Left lung (tissue), 10 donors: ENCODE measurements around the gene OR52H1. TPM values are rescaled to one million over a fixed set of nuclear protein-coding genes. Genes with fewer than 3 reads are reported as not detected.

Source experiments
- ATAC-seq: fragments of 200-7000 bp; cut with Tn5 transposase; one replicate; pipeline ENCODE4 v1.9.1; 2020; ENCODE audit warnings: moderate library complexity
- DNase-seq, 4 donors: peaks; one replicate each; pipeline ENCODE4 v3.0.0-alpha.2; 2013 to 2020
- H3K27ac ChIP-seq, 2 donors: fragments of 200-600 bp; sonication (generic) in 1 of 2; one replicate each; pipeline versions ENCODE4 v1.5.0 to v1.8.0; 2020 to 2021
- H3K27me3 ChIP-seq, 2 donors: fragments of 200-600 bp; sonication (generic) in 1 of 2; one replicate each; pipeline versions ENCODE4 v1.5.0 to v1.8.0; 2020 to 2021
- H3K36me3 ChIP-seq, 2 donors: fragments of 200-600 bp; sonication (generic) in 1 of 2; one replicate each; pipeline versions ENCODE4 v1.5.0 to v1.8.0; 2020 to 2021
- H3K4me1 ChIP-seq, 2 donors: fragments of 200-600 bp; one replicate each; pipeline ENCODE4 v1.8.0; 2021
- H3K4me3 ChIP-seq, 2 donors: fragments of 200-600 bp; sonication (generic) in 1 of 2; one replicate each; pipeline versions ENCODE4 v1.5.0 to v1.8.0; 2020 to 2021; ENCODE audit warnings: mild to moderate bottlenecking in 1 of 2
- H3K9me3 ChIP-seq, 2 donors: fragments of 200-600 bp; sonication (generic) in 1 of 2; one replicate each; pipeline versions ENCODE4 v1.5.0 to v1.8.0; 2020 to 2021
- intact Hi-C, 2 donors: fragments of 100-400 bp; cut with DNase I; formaldehyde crosslinking; loops; one replicate each; pipeline versions ENCODE4 v1.11.2 to v1.14.2; 2022
- polyA plus RNA-seq, 6 donors: library from polyadenylated mRNA; unstranded; fragments of 120-200 nt; gene quantifications; one replicate each; pipeline ENCODE4 v1.2.1, GENCODE V29; 2013; ENCODE audit not compliant: insufficient read length in 6 of 6
- total RNA-seq, 2 donors: library from RNA; stranded (reverse); fragmentation: NEBNext Ultra II Directional; extraction: Animal tissue kit (Norgen Biotek cat#: 25700); gene quantifications; one replicate each; pipeline ENCODE4 v1.2.1, GENCODE V29; 2021
- TF ChIP-seq, protein P1 (sequence below), 2 donors: fragments of 200-600 bp; sonication (generic) in 1 of 2; IDR thresholded peaks; one replicate each; pipeline versions ENCODE4 v1.5.0 to v1.8.0; 2021; ENCODE audit warnings: antibody characterized with exemption in 2 of 2
- donor health status: DM: no; HTN: yes; CAD: no.
- donor health status: DM: no; HTN: no; CAD: no.

Gene OR52H1
- total and polyA plus RNA-seq, 8 donors: 0.20 to 0.45 (median 0.26) TPM; not detected in 3

DNA sequence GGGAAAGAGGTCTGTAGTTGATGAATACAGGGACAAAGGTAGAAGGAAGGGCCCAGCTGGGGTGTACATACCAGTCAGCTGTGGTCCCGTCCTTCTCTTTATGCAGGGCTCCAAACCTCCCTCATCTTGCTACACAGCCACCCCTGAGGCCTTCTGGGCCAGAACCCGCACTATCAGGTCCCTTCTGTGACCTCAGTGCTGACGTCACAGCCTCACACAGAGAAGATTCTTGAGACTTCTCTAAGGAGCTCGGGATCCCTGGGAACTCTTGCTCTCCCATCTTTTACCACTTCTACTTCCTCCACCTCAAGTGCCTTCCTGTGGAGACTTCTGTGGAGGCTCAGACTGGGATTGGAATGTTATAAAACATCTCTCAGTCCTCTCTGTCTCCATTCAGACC is 38.5 kb downstream of the OR52H1 start, which contains the start of gene UBQLN3:
TSS of gene UBQLN3 (minus strand) at position 155 of the 400 bp plus-strand sequence. CDS start 399 bp downstream, outside the sequence.
- intact Hi-C loops: no loop called here
- DNase-seq: no peak
- TF ChIP-seq, protein P1, sequence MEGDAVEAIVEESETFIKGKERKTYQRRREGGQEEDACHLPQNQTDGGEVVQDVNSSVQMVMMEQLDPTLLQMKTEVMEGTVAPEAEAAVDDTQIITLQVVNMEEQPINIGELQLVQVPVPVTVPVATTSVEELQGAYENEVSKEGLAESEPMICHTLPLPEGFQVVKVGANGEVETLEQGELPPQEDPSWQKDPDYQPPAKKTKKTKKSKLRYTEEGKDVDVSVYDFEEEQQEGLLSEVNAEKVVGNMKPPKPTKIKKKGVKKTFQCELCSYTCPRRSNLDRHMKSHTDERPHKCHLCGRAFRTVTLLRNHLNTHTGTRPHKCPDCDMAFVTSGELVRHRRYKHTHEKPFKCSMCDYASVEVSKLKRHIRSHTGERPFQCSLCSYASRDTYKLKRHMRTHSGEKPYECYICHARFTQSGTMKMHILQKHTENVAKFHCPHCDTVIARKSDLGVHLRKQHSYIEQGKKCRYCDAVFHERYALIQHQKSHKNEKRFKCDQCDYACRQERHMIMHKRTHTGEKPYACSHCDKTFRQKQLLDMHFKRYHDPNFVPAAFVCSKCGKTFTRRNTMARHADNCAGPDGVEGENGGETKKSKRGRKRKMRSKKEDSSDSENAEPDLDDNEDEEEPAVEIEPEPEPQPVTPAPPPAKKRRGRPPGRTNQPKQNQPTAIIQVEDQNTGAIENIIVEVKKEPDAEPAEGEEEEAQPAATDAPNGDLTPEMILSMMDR (IDR thresholded peaks at IDR 0.05): no peak
- Histone ChIP-seq H3K4me3 (no peak within 1 kb of the TSS), H3K27me3 (no peaks in the 10 kb centered on the region), H3K27ac (no peak within 1 kb of the TSS), H3K4me1 (no peaks in the 10 kb centered on the region), H3K36me3 (no peaks in the 10 kb centered on the region), H3K9me3 (no peaks in the 10 kb centered on the region)
- no peak for ATAC-seq

DNA sequence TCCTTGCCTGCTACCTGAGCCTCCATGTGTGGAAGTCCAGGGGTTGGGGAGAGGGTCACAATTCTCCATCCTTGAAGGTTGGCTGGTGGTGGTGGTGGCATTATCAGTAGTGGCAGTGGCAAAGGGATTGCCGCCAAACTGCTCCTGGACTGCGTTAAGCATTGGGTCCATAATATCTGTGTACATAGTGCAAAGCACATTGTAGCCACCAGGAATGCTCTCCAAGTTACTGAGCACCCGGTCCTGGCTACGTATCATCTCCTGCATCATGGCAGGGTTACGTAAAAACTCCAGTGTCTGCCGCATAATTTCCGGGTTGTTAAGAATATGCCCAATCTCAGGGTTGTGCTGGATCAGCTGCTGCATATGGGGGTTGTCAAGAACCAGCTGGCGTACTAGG is 39.7 kb downstream of the OR52H1 start:
- no peaks in the 10 kb centered on the region for H3K4me1 ChIP-seq
- H3K9me3 ChIP-seq: no peaks in the 10 kb centered on the region
- ATAC-seq (no peak), DNase-seq (no peak)
- H3K27ac ChIP-seq: no peak overlapping the region
- intact Hi-C loops: no loop called here
- H3K4me3 ChIP-seq: no peak overlapping the region
- TF ChIP-seq, protein P1 (IDR thresholded peaks at IDR 0.05): no peak
- H3K27me3 ChIP-seq: no peaks in the 10 kb centered on the region
- H3K36me3 ChIP-seq: no peaks in the 10 kb centered on the region

DNA sequence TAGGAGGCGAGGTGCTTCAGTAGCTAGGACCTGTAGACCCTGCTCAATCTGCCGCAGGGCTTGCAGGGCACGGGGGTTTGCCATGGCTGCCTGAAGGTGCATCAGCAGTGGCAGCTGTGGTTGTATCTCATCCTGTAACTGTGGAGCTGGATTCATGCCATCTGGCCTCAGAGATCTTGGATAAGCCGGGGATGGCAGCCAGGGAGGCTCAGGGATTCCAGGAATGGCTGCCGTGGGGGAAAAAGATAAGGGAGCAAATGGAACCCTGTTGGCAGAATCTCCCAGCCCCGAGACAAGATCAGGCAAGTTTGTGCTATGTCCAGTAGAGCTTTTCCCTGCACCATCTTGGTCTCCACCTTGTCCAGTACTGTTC is 40.4 kb downstream of the OR52H1 start:
- Histone ChIP-seq H3K27me3 (no peaks in the 10 kb centered on the region), H3K27ac (no peak overlapping the region), H3K4me3 (no peak overlapping the region), H3K4me1 (no peaks in the 10 kb centered on the region), H3K36me3 (no peaks in the 10 kb centered on the region), H3K9me3 (no peaks in the 10 kb centered on the region)
- intact Hi-C loops: no loop called here
- TF ChIP-seq, protein P1 (IDR thresholded peaks at IDR 0.05): no peak
- DNase-seq (no peak), ATAC-seq (no peak)

DNA sequence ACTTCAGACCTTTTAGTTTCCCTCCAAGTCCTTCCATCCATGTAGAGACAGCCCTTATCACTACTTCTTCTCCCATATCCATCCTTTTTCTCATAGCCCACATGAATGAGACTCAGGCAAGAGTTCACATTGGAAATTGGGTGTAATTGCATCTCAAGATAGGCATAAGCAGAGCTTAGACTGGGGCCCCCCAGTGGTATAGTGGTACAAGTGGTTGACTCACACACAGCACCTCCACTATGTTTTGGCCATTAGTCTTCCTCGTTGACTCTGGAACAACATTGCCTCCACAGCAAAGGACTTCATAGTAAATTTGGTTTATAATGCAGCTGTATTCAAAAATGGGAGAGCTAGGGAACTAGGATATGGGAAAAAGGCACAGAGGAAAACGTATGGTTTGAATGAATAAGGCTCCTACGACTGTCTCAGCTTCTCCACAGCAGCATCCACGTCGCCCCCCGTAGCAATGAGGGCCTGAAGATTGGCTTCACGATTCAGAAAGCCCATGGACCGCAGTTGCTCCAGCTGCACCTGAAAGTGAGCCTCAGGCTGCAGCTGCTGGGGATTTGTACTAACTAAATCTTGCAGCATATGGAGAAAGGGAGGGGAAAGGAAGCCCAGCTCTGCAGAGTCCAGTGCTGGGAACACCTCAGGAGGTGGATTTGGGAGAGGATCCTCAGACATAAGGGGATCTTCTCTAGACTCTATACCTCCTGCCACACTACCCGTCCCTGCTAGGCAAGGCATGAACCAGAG is 41.0 kb downstream of the OR52H1 start:
- Histone ChIP-seq H3K27ac (no peak overlapping the region), H3K27me3 (no peaks in the 10 kb centered on the region), H3K36me3 (no peaks in the 10 kb centered on the region), H3K4me3 (no peak overlapping the region), H3K9me3 (no peaks in the 10 kb centered on the region), H3K4me1 (no peaks in the 10 kb centered on the region)
- DNase-seq (peak in 1 of 4 donors; percentile 42), ATAC-seq (no peak)
- intact Hi-C loops: no loop called here
- TF ChIP-seq, protein P1 (IDR thresholded peaks at IDR 0.05): no peak

DNA sequence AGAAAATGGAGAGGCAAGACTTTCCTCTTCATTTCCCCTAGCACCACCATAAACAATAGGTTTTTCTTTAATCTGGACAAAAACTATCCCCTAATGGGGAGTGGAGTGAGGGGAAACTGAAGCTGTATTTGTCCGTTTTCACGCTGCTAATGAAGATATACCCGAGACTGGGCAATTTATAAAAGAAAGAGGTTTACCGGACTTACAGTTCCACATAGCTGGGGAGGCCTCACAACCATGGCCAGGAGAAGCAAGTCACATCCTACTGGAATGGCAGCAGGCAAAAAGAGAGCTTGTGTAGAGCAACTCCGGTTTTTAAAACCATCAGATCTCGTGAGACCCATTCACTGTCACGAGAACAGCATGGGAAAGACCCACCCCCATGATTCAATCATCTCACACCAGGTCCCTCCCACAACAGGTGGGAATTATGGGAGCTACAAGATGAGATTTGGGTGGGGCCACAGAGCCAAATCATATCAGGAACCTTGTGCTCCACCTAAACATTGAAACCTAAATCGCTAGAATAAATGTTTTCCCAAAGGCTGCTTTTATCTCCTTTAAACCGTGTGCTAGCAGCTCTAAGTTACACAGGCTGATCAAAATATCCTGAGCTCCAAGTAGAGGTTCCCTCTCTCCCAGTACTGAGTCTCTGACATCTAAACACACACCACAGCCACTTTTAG is 42.8 kb downstream of the OR52H1 start:
- DNase-seq: no peak
- Histone ChIP-seq H3K27me3 (no peaks in the 10 kb centered on the region), H3K4me1 (no peaks in the 10 kb centered on the region), H3K27ac (no peak overlapping the region), H3K4me3 (no peak overlapping the region), H3K36me3 (no peaks in the 10 kb centered on the region), H3K9me3 (no peaks in the 10 kb centered on the region)
- TF ChIP-seq, protein P1 (IDR thresholded peaks at IDR 0.05): no peak
- intact Hi-C loops: no loop called here
- ATAC-seq: no peak
